HL-60 (cell line): Measurements from ENCODE around the gene CD22.

Experiments
- CTCF ChIP-seq: IDR thresholded peaks from one replicate; pipeline ENCODE4 v1.5.1; 2011; ENCODE audit warnings: low read length, control low read depth, inconsistent platforms; ENCODE audit not compliant: insufficient read depth
- GABPA ChIP-seq: IDR thresholded peaks from 2 replicates; pipeline ENCODE4 v1.6.1; 2012; ENCODE audit warnings: low read depth
- POLR2AphosphoS5 ChIP-seq: IDR thresholded peaks from 2 replicates; pipeline ENCODE4 v1.6.1; 2012; ENCODE audit warnings: low read depth
- SPI1 ChIP-seq: IDR thresholded peaks from 2 replicates; pipeline ENCODE4 v1.6.1; 2012; ENCODE audit warnings: low read depth, mild to moderate bottlenecking, borderline replicate concordance
- TF ChIP-seq, protein P1 (sequence below): IDR thresholded peaks from 2 replicates; pipeline ENCODE4 v1.6.1; 2012; ENCODE audit warnings: low read depth; ENCODE audit not compliant: insufficient replicate concordance

- no peak for TF ChIP-seq CTCF
- TF ChIP-seq POLR2AphosphoS5 = no peak; the same call in 1 of the 2 replicates
- TF ChIP-seq, protein P1, sequence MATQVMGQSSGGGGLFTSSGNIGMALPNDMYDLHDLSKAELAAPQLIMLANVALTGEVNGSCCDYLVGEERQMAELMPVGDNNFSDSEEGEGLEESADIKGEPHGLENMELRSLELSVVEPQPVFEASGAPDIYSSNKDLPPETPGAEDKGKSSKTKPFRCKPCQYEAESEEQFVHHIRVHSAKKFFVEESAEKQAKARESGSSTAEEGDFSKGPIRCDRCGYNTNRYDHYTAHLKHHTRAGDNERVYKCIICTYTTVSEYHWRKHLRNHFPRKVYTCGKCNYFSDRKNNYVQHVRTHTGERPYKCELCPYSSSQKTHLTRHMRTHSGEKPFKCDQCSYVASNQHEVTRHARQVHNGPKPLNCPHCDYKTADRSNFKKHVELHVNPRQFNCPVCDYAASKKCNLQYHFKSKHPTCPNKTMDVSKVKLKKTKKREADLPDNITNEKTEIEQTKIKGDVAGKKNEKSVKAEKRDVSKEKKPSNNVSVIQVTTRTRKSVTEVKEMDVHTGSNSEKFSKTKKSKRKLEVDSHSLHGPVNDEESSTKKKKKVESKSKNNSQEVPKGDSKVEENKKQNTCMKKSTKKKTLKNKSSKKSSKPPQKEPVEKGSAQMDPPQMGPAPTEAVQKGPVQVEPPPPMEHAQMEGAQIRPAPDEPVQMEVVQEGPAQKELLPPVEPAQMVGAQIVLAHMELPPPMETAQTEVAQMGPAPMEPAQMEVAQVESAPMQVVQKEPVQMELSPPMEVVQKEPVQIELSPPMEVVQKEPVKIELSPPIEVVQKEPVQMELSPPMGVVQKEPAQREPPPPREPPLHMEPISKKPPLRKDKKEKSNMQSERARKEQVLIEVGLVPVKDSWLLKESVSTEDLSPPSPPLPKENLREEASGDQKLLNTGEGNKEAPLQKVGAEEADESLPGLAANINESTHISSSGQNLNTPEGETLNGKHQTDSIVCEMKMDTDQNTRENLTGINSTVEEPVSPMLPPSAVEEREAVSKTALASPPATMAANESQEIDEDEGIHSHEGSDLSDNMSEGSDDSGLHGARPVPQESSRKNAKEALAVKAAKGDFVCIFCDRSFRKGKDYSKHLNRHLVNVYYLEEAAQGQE = no peak
- no peak for TF ChIP-seq GABPA
- TF ChIP-seq SPI1 = no peak
These were observed 48.8 kb upstream of the CD22 start for GRCh38 chr19:35279985-35280821.
